ENCODE results near the gene GRAP2. TPM values are rescaled to one million over a fixed set of nuclear protein-coding genes. Genes with fewer than 3 reads are reported as not detected.

GRAP2 gene
- total RNA-seq, 2 experiments from 2014 or later, result 263 to 266 TPM

GRCh38 chr22:39932918-39933649, 32.2 kb downstream of the GRAP2 start:
- DNase-seq (peak; percentile 74), ATAC-seq (ENCODE audit: low read depth) (peak; percentile 35)
- Mint-ChIP-seq H3K4me3 (peak overlapping the region; percentile 78), H3K4me1 (peaks cover 55% of the 10 kb centered on the region), H3K36me3 (peaks cover 36% of the 10 kb centered on the region), H3K27me3 (no peaks in the 10 kb centered on the region), H3K9me3 (no peaks in the 10 kb centered on the region), H3K27ac (peak overlapping the region; percentile 87)
- POLR2A ChIA-PET, result interaction anchor here (0.8 to 4.1 kb wide), 19 partner anchors 8 to 414 kb away, joined by 3 to 59 read pairs (median 5); partner anchors contain the start of genes ADSL and GRAP2

GRCh38 chr22:39933741-39934140, 32.9 kb downstream of the GRAP2 start:
- POLR2A ChIA-PET, result interaction anchor here (0.6 to 4.1 kb wide), 13 partner anchors 9 to 405 kb away, joined by 3 to 59 read pairs (median 7); partner anchors contain the start of gene GRAP2
- ATAC-seq (ENCODE audit: low read depth) (no peak), DNase-seq (no peak)
- Mint-ChIP-seq H3K36me3 (peaks cover 32% of the 10 kb centered on the region), H3K4me3 (peak overlapping the region; percentile 78), H3K9me3 (no peaks in the 10 kb centered on the region), H3K4me1 (peaks cover 61% of the 10 kb centered on the region), H3K27me3 (no peaks in the 10 kb centered on the region), H3K27ac (peak overlapping the region; percentile 87)

GRCh38 chr22:39935116-39935515, 34.2 kb downstream of the GRAP2 start:
- Mint-ChIP-seq H3K4me3 (peak overlapping the region; percentile 78), H3K36me3 (peaks cover 35% of the 10 kb centered on the region), H3K27me3 (no peaks in the 10 kb centered on the region), H3K9me3 (no peaks in the 10 kb centered on the region), H3K27ac (peak overlapping the region; percentile 87), H3K4me1 (peaks cover 70% of the 10 kb centered on the region)
- ATAC-seq (ENCODE audit: low read depth) (no peak), DNase-seq (no peak)
- POLR2A ChIA-PET, result interaction anchor here (0.7 to 4.1 kb wide), 9 partner anchors 10 to 109 kb away, joined by 3 to 59 read pairs (median 5); no protein-coding TSS in a partner anchor

GRCh38 chr22:39935612-39936011, 34.7 kb downstream of the GRAP2 start:
- Mint-ChIP-seq H3K4me1 (peaks cover 75% of the 10 kb centered on the region), H3K4me3 (peak overlapping the region; percentile 78), H3K27me3 (no peaks in the 10 kb centered on the region), H3K27ac (peak overlapping the region; percentile 87), H3K36me3 (peaks cover 40% of the 10 kb centered on the region), H3K9me3 (no peaks in the 10 kb centered on the region)
- POLR2A ChIA-PET, result interaction anchor here (0.6 to 4.1 kb wide), 9 partner anchors 11 to 39 kb away, joined by 3 to 59 read pairs (median 5); no protein-coding TSS in a partner anchor
- DNase-seq, result no peak
- no peak for ATAC-seq (ENCODE audit: low read depth)

- Mint-ChIP-seq H3K27ac (peak overlapping the region; percentile 87), H3K4me1 (peaks cover 82% of the 10 kb centered on the region), H3K4me3 (peak overlapping the region; percentile 78), H3K9me3 (no peaks in the 10 kb centered on the region), H3K36me3 (peaks cover 41% of the 10 kb centered on the region), H3K27me3 (no peaks in the 10 kb centered on the region)
- DNase-seq (no peak), ATAC-seq (ENCODE audit: low read depth) (no peak)
- POLR2A ChIA-PET, result interaction anchor here (1.0 to 4.3 kb wide), 6 partner anchors 10 to 241 kb away, joined by 3 to 29 read pairs (median 3); partner anchors contain the start of gene TNRC6B
These were observed 35.8 kb downstream of the GRAP2 start for GRCh38 chr22:39936523-39937145.

GRCh38 chr22:39937906-39938305, 37.0 kb downstream of the GRAP2 start:
- ATAC-seq (ENCODE audit: low read depth) (no peak), DNase-seq (no peak)
- POLR2A ChIA-PET, result interaction anchor here (0.8 to 4.3 kb wide), 4 partner anchors 11 to 106 kb away, joined by 3 to 29 read pairs (median 3); no protein-coding TSS in a partner anchor
- Mint-ChIP-seq H3K36me3 (peaks cover 36% of the 10 kb centered on the region), H3K9me3 (no peaks in the 10 kb centered on the region), H3K27me3 (no peaks in the 10 kb centered on the region), H3K27ac (peak overlapping the region; percentile 87), H3K4me3 (peak overlapping the region; percentile 78), H3K4me1 (peaks cover 85% of the 10 kb centered on the region)

- Mint-ChIP-seq H3K9me3 (no peaks in the 10 kb centered on the region), H3K4me3 (peak overlapping the region; percentile 78)
- DNase-seq, result no peak
These were observed 37.7 kb downstream of the GRAP2 start for GRCh38 chr22:39938509-39939111.

GRCh38 chr22:39939830-39940229, 38.9 kb downstream of the GRAP2 start:
- H3K27me3 Mint-ChIP-seq, result no peaks in the 10 kb centered on the region
- H3K9me3 Mint-ChIP-seq, result no peaks in the 10 kb centered on the region
- H3K36me3 Mint-ChIP-seq, result peaks cover 35% of the 10 kb centered on the region
- peak overlapping the region; percentile 70 for H3K4me3 Mint-ChIP-seq
- POLR2A ChIA-PET, result interaction anchor here (0.8 to 4.3 kb wide), 4 partner anchors 13 to 33 kb away, joined by 3 to 29 read pairs (median 4); no protein-coding TSS in a partner anchor
- DNase-seq, result no peak
- no peak for ATAC-seq (ENCODE audit: low read depth)
- H3K4me1 Mint-ChIP-seq, result peaks cover 88% of the 10 kb centered on the region
- peak overlapping the region; percentile 83 for H3K27ac Mint-ChIP-seq

More at GRCh38 chr22:39938509-39939111, 37.7 kb downstream of the GRAP2 start:
- peaks cover 86% of the 10 kb centered on the region for H3K4me1 Mint-ChIP-seq
- peak overlapping the region; percentile 87 for H3K27ac Mint-ChIP-seq
- H3K36me3 Mint-ChIP-seq, result peaks cover 36% of the 10 kb centered on the region
- H3K27me3 Mint-ChIP-seq, result no peaks in the 10 kb centered on the region
- POLR2A ChIA-PET, result interaction anchor here (0.7 to 4.3 kb wide), 5 partner anchors 12 to 194 kb away, joined by 3 to 29 read pairs (median 3); no protein-coding TSS in a partner anchor
- peak; percentile 8 for ATAC-seq (ENCODE audit: low read depth)

- POLR2A ChIA-PET, result interaction anchor here (2.4 kb wide), 1 partner anchor 10 kb away, joined by 8 read pairs; no protein-coding TSS in a partner anchor
- no peak for DNase-seq
- peak overlapping the region; percentile 70 for H3K4me3 Mint-ChIP-seq
- H3K4me1 Mint-ChIP-seq, result peaks cover 89% of the 10 kb centered on the region
- H3K36me3 Mint-ChIP-seq, result peaks cover 34% of the 10 kb centered on the region
- no peaks in the 10 kb centered on the region for H3K9me3 Mint-ChIP-seq
- ATAC-seq (ENCODE audit: low read depth), result peak; percentile 35
- no peaks in the 10 kb centered on the region for H3K27me3 Mint-ChIP-seq
- peak overlapping the region; percentile 83 for H3K27ac Mint-ChIP-seq
These were observed 39.9 kb downstream of the GRAP2 start for GRCh38 chr22:39940757-39941305.

- H3K27ac Mint-ChIP-seq, result peak overlapping the region; percentile 95
- DNase-seq, result no peak
- POLR2A ChIA-PET, result interaction anchor here (0.9 to 2.5 kb wide), 7 partner anchors 8 to 30 kb away, joined by 3 to 21 read pairs (median 8); no protein-coding TSS in a partner anchor
- peak overlapping the region; percentile 12 for H3K4me3 Mint-ChIP-seq
- peaks cover 86% of the 10 kb centered on the region for H3K4me1 Mint-ChIP-seq
- no peaks in the 10 kb centered on the region for H3K9me3 Mint-ChIP-seq
- ATAC-seq (ENCODE audit: low read depth), result no peak
- H3K27me3 Mint-ChIP-seq, result no peaks in the 10 kb centered on the region
- H3K36me3 Mint-ChIP-seq, result peaks cover 30% of the 10 kb centered on the region
These were observed 40.7 kb downstream of the GRAP2 start for GRCh38 chr22:39941601-39942000.

- ATAC-seq (ENCODE audit: low read depth) (peak; percentile 27), DNase-seq (no peak)
- Mint-ChIP-seq H3K27me3 (no peaks in the 10 kb centered on the region), H3K4me1 (peaks cover 85% of the 10 kb centered on the region), H3K9me3 (no peaks in the 10 kb centered on the region), H3K4me3 (peak overlapping the region; percentile 79), H3K27ac (peak overlapping the region; percentile 95), H3K36me3 (peaks cover 34% of the 10 kb centered on the region)
- POLR2A ChIA-PET, result interaction anchor here (0.7 to 3.0 kb wide), 15 partner anchors 10 to 102 kb away, joined by 3 to 21 read pairs (median 4); no protein-coding TSS in a partner anchor
These were observed 41.8 kb downstream of the GRAP2 start for GRCh38 chr22:39942439-39943230.

- peak; percentile 51 for ATAC-seq (ENCODE audit: low read depth)
These were observed 42.5 kb downstream of the GRAP2 start for GRCh38 chr22:39943337-39943736.

More at GRCh38 chr22:39943337-39943736, 42.5 kb downstream of the GRAP2 start:
- POLR2A ChIA-PET, result interaction anchor here (0.7 to 3.0 kb wide), 11 partner anchors 10 to 101 kb away, joined by 3 to 21 read pairs (median 4); no protein-coding TSS in a partner anchor
- no peaks in the 10 kb centered on the region for H3K9me3 Mint-ChIP-seq
- peaks cover 37% of the 10 kb centered on the region for H3K36me3 Mint-ChIP-seq
- no peak for DNase-seq
- peak overlapping the region; percentile 79 for H3K4me3 Mint-ChIP-seq
- H3K27ac Mint-ChIP-seq, result peak overlapping the region; percentile 95
- H3K4me1 Mint-ChIP-seq, result peaks cover 83% of the 10 kb centered on the region
- H3K27me3 Mint-ChIP-seq, result no peaks in the 10 kb centered on the region

Data from activated naive CD8-positive, alpha-beta T cell treated with anti-CD3 and anti-CD28 coated beads, Interleukin-2, amount 10 ng/mL, durations not matched to agents 7 days and 5 days (primary cell).